Myocyte (in vitro differentiated cells): ENCODE measurements around the gene TES. TPM values are rescaled to one million over a fixed set of nuclear protein-coding genes. Genes with fewer than 3 reads are reported as not detected.
"Not testable (repeated sequence)": the region's sequence is repeated elsewhere in the genome, so short reads cannot be mapped to it uniquely, and the experiment has no call there.

Experiments used
- DNase-seq: peaks from one replicate; pipeline ENCODE4 v3.0.0-alpha.2; 2012; ENCODE audit warnings: low read depth
- polyA plus RNA-seq: library from polyadenylated mRNA; unstranded; fragments of >200 nt; gene quantifications from one replicate; pipeline ENCODE4 v1.2.1, GENCODE V29; 2012; ENCODE audit warnings: missing spikeins
- total RNA-seq: library from RNA; depleted of rRNA; stranded (reverse); fragments of >200 nt; gene quantifications from 2 replicates; pipeline ENCODE4 v1.2.3, GENCODE V29; 2014

The TES gene, protein sequence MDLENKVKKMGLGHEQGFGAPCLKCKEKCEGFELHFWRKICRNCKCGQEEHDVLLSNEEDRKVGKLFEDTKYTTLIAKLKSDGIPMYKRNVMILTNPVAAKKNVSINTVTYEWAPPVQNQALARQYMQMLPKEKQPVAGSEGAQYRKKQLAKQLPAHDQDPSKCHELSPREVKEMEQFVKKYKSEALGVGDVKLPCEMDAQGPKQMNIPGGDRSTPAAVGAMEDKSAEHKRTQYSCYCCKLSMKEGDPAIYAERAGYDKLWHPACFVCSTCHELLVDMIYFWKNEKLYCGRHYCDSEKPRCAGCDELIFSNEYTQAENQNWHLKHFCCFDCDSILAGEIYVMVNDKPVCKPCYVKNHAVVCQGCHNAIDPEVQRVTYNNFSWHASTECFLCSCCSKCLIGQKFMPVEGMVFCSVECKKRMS
- total RNA-seq: 0.99 and 1.2 TPM in 2 replicates
- polyA plus RNA-seq: 5.9 TPM

DNA sequence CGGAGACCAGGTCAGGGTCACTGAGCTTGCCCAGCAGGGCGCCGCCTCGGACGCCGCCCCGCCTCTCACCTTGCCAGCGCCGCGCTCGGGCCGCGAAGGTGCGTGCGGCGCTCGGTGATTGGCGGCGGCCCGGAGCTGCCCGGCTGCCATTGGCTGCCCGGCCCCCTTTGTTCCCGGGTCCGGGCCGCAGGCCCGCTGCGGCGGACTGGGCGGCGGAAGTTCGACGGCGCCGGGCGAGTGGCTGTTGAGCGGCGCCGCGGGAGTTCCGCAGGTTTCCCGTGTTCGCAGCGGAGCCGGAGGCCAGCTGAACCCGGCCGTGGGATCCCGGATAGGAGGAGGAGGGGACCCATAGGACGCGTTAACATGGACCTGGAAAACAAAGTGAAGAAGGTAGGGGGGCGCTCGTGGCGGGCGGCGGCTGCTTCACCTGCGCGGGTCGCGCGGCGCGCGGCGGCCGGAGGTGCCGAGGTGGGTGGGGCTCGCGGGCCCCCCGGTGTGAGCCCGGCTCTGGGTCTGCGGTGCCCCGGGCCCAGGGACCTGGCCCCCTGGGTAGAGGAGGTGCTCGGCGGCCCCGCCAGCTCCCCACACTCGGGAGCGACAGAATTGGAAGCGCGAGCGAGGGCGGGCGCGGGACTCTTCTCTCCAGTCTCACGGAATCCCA lies at the start of gene TES:
Gene TES (plus strand): TSS at position 195 of the 661 bp plus-strand sequence. CDS start 169 bp downstream, at position 364.
- no peak for DNase-seq

- DNase-seq: no peak
Measured at GRCh38 chr7:116161728-116162127, 48.6 kb upstream of the TES start.

- no peak for DNase-seq
Measured at GRCh38 chr7:116162254-116162653, 48.1 kb upstream of the TES start.

- DNase-seq: no peak
Measured at GRCh38 chr7:116162992-116163391, 47.3 kb upstream of the TES start.

DNA sequence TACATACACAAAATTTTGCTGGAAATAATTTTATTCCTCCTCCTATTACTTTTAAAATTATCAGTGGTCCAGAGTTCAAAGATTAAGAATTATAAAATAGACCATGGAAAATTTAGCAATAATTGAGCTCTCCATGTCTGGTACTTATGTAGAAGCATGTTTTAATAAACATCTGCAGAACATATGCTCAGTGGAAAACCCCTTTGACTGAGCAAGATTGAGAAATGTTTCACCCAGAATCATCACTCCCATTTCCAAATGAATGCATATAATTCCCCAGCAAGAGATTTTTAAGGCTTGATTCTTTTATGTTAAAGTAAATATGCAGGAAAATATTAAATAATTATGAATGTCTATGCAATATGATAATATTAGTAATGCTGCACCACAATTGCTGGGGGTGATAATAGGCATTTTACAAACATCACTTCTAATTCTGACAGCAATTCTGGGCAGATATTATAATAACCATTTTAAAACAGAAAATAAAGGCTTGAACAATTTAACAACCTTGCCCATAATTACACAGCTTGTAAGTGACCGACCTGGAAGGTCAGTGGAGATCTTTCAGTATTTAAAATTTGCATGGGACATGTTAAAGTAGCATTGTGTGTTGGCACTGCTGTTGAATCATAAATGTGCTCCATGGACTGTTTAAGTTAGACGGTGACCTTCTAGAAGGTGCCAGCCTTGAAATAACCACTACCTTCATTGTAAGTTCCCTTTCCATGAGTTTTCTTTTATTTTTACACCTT lies 45.6 kb upstream of the TES start:
- DNase-seq: no peak

DNA sequence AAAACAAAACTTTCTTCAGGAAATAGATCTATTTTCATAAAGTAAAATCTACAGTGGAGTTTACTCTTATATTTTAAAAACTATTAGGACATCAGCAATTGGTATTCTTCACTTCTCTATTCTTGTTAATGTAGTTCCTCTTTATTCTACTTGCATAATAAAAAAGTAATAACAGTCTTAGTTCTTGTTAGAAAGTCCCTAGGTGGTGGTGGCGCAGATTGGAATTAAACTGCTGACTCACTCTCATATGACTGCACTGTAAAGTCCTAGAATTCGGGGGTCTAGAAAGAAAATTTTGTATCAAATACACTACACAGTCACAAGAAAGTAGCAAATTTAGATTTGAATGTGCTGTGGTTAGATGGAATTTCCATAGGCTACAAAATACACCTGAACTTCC lies 44.6 kb upstream of the TES start:
- no peak for DNase-seq

DNA sequence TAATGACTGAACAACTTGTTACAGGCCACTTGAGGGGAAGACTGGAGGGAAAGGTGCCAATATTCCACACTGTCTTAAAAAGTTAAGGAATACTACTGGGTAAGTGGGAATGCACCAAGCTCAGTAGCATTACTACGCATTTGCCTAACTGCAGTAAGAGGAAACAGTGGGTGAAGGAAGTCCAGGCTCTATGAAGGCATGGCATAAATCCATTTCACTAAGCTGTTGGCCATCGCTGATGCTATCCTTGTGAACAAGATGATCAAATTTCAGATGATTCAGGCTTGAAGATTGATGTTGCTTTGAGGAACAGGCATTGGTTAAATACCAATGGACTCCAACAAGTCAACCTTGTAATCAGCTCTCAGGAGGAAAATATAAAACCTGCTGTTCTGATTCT lies 44.2 kb upstream of the TES start:
- DNase-seq: peak; percentile 54

DNA sequence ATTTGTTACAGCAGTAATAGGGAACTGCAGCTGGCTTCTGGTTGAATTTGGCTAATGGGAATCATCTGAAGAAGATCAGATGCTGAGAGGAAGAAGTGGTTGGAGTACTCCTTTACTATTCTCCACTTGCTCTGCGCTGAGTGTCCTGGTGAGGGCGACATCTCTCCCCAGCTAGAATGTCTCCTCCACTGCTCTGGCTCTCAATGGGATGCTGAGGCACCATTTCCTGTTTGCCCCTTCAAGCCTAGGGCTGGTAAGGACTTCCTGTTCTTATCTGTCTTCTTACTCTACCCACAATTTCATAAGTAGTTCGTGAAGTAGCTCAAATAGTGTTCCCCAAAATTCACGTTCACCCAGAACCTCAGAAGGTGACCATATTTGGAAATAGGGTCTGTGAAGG lies 43.2 kb upstream of the TES start:
- no peak for DNase-seq

GRCh38 chr7:116169060-116169459 lies 41.3 kb upstream of the TES start:
- no peak for DNase-seq

DNA sequence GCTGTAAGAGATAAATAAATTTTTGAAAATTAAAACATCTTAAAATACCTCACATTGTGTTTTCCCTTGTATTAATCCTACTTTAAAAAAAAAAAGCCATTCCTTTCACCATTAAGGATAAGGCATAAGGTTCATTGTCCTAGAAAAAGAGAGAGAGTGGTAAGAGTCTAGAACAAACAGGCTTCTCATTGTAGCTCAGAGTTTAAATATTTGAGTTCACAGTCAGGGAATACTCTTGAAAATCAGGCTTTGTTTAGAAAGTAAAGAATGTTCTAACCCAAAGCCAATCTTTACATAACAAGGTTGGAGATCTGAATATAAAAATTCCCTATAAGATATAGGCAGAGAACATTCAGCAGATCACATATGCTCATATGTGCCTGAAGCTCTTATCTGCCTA lies 40.2 kb upstream of the TES start:
- no peak for DNase-seq

GRCh38 chr7:116171094-116171493 lies 39.2 kb upstream of the TES start:
- no peak for DNase-seq

DNA sequence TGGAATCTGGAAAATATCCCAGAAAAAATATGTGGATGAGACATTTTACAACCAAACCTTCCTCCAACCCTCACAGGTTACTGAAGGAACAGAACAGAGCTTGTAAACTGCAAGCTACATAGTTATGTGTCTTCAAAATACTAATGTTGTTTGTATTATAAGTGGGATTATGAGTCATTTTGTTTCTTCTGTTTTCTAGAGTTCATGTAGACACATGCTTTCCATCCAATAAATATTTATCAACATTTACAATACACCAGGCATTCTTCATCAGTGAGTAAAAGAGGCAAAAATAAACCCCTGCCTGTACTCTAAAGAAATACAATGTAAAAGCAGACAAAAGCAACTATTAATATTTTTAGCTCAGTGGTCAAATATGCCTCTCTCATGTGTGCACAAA lies 38.0 kb upstream of the TES start:
- DNase-seq: no peak

DNA sequence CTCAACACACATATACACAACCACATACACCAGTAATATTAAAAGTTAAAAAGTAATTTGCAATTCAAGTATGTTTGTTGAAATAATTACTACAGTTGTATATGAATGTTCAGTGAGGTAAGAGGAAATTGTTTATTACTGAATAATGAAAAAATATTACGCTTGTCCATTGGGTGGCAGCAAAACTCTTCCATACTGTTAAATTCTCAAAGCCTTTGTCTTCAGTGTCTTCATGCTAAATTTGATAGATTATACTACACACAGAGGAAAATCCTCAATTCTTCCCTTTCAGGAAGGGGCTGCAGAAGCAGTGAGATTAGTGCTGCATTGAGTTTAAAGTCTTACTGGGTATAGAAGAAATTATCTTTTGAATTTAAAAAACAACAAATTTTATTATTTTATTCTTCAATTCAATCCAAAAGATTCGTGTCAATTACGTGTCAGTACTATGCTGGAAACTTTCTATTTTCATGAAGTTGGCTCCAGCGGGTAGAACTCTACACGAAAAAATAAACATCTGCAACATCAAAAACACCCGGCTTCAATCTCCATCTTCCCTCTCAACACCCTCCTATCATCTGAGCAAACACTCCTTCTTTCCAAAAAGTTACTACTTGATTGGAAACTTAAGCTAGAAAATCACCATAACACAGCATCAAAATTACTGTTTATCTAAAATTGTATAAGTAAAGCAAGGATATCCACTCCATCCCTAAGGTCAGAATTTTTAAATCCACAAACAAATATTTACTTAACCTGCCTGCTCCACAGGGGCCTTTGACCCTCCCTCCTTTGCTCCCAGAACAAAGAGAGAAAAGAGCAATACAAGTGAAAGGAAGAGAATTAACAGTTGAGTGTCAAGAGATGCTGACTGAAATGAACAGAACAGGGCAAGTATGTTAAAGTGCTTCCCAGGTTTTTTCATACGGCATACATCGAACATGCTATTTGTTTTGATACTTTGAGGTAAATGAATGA lies 37.0 kb upstream of the TES start:
- peak; percentile 75 for DNase-seq

DNA sequence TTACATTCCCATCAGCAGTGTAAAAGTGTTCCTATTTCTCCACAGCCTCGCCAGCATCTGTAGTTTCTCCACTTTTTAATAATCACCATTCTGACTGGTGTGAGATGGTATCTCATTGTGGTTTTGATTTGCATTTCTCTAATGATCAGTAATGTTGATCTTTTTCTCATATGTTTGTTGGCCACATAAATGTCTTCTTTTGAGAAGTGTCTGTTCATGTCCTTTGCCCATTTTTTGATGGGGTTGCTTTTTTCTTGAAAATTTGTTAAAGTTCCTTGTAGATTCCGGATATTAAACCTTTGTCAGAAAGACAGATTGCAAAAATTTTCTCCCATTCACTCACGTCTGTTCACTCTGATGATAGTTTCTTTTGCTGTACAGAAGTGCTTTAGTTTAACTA lies 35.2 kb upstream of the TES start:
- DNase-seq: not testable (repeated sequence)

- no peak for DNase-seq
Measured at GRCh38 chr7:116176226-116176625, 34.1 kb upstream of the TES start.

DNA sequence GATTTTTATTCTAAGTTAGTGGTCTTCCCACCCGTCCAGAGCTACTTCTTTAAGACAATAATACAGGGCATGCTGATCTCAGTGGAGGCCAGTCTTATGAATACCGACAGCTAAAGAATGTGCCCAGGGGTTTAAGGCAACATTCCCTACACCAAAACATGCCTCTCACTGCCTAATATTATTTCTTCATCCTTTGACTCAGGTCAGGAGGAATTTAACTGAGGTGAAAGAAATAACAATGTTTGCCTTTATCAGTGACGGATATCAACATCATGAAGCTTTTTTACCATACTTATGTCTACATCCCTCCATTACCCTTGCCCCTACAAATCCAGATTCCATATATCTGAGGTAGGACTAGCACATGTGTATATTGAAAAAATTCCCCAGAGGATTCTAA lies 33.3 kb upstream of the TES start:
- peak; percentile 11 for DNase-seq

DNA sequence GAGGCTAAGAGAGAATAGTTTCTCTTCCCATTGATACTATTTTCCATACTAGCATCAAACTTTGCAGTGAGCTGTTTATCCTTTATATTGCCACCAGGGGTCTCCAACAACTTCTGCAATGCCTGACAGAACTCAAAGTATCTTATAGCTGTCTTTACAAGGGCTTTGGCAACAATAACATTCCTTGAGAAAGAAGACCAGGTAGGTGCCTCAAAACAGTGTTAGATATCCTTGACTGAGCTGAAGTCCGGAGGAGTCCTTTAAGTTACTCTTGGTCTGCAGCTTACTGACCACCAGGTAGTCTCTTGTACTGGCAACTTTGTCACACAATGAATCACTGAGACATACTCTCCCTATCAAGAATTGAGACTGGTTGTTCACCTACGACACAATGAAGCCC lies 30.0 kb upstream of the TES start:
- peak; percentile 65 for DNase-seq

GRCh38 chr7:116182023-116182422 lies 28.3 kb upstream of the TES start:
- DNase-seq: no peak

- no peak for DNase-seq
Measured at GRCh38 chr7:116185450-116185849, 24.9 kb upstream of the TES start.

DNA sequence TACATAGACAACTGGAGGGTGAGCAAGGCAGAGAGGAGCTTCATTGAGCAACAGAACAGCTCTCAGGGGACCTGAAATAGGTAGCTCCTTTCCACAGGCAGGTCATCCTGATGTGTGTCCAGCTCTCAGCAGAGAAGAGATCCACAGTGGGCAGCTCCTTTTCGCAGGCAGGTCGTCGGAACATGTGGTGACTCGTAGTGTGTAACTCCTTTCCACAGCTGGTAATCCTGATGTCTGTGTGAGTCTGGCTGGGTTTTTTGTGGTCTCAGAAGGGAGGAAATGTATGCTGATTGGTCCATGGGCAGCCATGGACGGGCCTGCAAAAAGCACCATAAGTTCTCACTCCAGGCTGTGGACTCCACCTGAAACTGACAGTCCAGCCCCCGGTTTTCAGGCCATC lies 24.4 kb upstream of the TES start:
- no peak for DNase-seq

DNA sequence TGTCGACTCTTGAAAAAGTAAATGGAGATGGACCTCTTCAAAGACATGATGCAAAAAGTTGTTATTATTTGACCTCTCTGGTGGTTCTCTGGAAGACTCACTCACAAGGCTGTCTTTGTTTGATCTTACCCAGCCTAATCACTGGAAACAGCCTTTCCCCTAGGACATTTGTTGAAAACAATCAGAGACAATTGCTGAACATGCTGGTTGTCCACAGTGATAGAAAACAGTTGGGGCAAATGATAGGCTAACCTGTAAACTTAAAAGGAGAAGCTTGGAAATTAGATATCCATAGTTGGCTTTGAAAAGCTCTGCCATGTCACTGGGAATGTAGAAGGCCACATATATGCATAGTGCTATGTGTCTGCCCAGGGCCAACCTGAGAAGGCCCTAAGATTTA lies 22.9 kb upstream of the TES start:
- no peak for DNase-seq
